Glutamatergic neuron (in vitro differentiated cells): ENCODE data around the gene SFXN1. TPM values are rescaled to one million over a fixed set of nuclear protein-coding genes. Genes with fewer than 3 reads are reported as not detected.

Source experiments
- DNase-seq: peaks from one replicate; pipeline ENCODE4 v3.0.0; 2022
- H3K27ac Mint-ChIP-seq: one replicate; pipeline ENCODE4 v1.8.0; 2020; ENCODE audit warnings: mild to moderate bottlenecking, mixed read lengths, inconsistent platforms; ENCODE audit not compliant: unreplicated experiment
- H3K27me3 Mint-ChIP-seq: one replicate; pipeline ENCODE4 v1.8.0; 2020; ENCODE audit warnings: mild to moderate bottlenecking, moderate library complexity, mixed read lengths, inconsistent platforms; ENCODE audit not compliant: unreplicated experiment
- H3K36me3 Mint-ChIP-seq: one replicate; pipeline ENCODE4 v1.8.0; 2020; ENCODE audit warnings: mild to moderate bottlenecking, mixed read lengths, inconsistent platforms; ENCODE audit not compliant: unreplicated experiment
- H3K4me1 Mint-ChIP-seq: one replicate; pipeline ENCODE4 v1.8.0; 2020; ENCODE audit warnings: mild to moderate bottlenecking, low read depth, mixed read lengths, inconsistent platforms; ENCODE audit not compliant: unreplicated experiment
- H3K4me3 Mint-ChIP-seq: one replicate; pipeline ENCODE4 v1.8.0; 2020; ENCODE audit warnings: mild to moderate bottlenecking, mixed read lengths, inconsistent platforms; ENCODE audit not compliant: unreplicated experiment
- H3K9me3 Mint-ChIP-seq: one replicate; pipeline ENCODE4 v1.8.0; 2020; ENCODE audit warnings: mild to moderate bottlenecking, moderate library complexity, mixed read lengths, inconsistent platforms; ENCODE audit not compliant: unreplicated experiment
- total RNA-seq: library from RNA; stranded (reverse); fragmentation: NEBNext Ultra II Directional; extraction: Animal tissue kit (Norgen Biotek cat#: 25700); gene quantifications from one replicate; pipeline ENCODE4 v1.2.1, GENCODE V29; 2021; ENCODE audit not compliant: unreplicated experiment
- TF ChIP-seq, protein P1 (sequence below): fragments of 200-600 bp; sonication (generic); IDR thresholded peaks from one replicate; pipeline ENCODE4 v1.5.0; 2021; ENCODE audit not compliant: partially characterized antibody, unreplicated experiment

The SFXN1 gene
- total RNA-seq, 1 donor from 2014 or later, result 67.7 TPM

DNA sequence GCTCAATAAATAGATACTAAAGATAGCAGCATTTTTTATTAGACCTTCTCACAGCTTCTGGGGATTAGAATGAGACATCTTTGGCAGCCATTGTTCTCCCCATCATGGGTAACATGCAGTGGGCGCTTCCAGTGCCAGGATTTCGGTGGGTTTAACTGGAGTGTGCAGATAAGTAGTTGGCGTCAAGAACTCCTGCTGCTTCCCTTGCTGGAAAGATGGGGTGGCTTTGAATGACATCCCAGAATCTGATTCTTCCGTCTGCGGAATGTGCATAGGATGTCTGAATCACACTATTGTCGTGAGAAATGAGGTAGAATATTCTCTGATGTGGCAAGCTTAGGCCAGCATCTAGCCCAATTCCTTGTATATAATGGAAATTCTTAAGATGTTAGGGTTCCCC is 7.3 kb downstream of the SFXN1 start:
- Mint-ChIP-seq H3K9me3 (no peaks in the 10 kb centered on the region), H3K27me3 (no peaks in the 10 kb centered on the region), H3K27ac (no peak overlapping the region), H3K4me1 (peaks cover under 1% of the 10 kb centered on the region), H3K4me3 (no peak overlapping the region), H3K36me3 (peaks cover 5% of the 10 kb centered on the region)
- TF ChIP-seq, protein P1, sequence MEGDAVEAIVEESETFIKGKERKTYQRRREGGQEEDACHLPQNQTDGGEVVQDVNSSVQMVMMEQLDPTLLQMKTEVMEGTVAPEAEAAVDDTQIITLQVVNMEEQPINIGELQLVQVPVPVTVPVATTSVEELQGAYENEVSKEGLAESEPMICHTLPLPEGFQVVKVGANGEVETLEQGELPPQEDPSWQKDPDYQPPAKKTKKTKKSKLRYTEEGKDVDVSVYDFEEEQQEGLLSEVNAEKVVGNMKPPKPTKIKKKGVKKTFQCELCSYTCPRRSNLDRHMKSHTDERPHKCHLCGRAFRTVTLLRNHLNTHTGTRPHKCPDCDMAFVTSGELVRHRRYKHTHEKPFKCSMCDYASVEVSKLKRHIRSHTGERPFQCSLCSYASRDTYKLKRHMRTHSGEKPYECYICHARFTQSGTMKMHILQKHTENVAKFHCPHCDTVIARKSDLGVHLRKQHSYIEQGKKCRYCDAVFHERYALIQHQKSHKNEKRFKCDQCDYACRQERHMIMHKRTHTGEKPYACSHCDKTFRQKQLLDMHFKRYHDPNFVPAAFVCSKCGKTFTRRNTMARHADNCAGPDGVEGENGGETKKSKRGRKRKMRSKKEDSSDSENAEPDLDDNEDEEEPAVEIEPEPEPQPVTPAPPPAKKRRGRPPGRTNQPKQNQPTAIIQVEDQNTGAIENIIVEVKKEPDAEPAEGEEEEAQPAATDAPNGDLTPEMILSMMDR, result no peak
- DNase-seq, result no peak

DNA sequence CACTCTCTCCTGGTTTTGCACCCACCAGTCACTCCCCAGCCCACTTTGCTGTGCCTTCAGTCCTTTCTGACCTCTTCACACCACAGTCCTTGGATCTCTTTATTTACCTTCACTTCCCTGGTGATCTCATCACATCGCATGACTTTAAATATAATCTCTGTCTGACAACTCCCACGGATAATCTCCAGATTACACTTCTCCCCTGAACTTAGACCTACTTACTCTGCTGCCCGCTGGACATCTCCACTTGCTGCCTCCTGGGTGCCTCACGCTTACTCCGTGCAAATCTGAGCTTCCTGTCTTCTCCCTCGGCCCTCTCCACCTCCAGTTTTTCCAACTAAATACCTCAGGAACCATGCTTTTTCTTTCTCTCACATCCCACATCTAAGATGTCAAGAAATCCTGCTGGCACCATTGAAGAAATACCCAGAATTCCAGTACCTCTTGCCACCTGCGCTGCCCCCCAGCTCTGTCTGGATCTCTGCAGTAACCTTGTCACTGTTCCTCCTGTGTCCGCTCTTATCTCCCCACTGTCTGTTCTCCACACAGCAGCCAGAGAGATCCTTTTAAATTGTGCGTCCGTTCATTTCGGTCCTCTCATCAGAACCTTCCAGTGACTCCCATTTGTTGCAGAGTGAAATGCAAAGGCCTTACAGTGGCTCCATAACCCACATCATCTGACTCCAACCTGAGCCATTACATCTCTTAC is 9.3 kb downstream of the SFXN1 start:
- no peak for DNase-seq
- no peaks in the 10 kb centered on the region for H3K27me3 Mint-ChIP-seq
- TF ChIP-seq, protein P1, result no peak
- no peak overlapping the region for H3K4me3 Mint-ChIP-seq
- no peaks in the 10 kb centered on the region for H3K4me1 Mint-ChIP-seq
- H3K9me3 Mint-ChIP-seq, result no peaks in the 10 kb centered on the region
- H3K27ac Mint-ChIP-seq, result no peak overlapping the region
- peaks cover 5% of the 10 kb centered on the region for H3K36me3 Mint-ChIP-seq

DNA sequence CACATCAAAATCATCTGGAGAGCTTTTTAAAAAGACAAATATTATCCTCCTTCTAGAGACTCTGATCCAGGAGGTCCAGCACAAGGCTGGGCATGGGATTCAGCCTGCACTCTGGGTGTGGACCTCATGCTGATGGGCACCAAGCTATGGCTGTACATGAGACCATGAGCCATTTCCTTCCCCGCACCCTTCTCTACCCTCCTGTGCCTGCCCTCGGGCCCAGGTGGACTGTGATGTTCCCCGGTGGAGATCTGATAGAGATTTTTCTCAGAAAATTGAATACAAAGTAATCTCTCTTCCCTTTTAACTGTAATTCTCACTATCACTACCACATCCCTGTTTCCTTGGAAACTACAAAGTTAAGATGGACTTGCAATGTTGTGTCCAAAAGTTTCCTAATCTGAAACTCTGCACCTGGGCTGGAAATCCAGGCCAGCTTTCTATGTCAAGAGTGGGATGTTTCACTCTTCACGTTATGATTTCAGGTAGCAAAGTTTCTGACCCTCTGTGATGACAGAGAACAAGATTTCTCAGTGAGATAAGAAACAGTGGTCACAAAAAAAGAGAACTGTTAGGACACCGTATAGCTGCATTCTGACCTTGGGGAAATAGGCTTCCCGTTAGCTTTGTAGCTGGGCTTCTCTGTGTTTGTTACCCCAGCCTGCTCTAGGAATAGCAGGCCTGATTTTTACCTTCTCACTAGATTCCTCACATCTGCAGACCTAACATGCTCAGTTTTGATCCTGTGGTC is 11.5 kb downstream of the SFXN1 start:
- Mint-ChIP-seq H3K9me3 (no peaks in the 10 kb centered on the region), H3K27me3 (no peaks in the 10 kb centered on the region), H3K27ac (no peak overlapping the region), H3K36me3 (peaks cover 5% of the 10 kb centered on the region), H3K4me3 (no peak overlapping the region), H3K4me1 (no peaks in the 10 kb centered on the region)
- no peak for DNase-seq
- TF ChIP-seq, protein P1, result no peak

DNA sequence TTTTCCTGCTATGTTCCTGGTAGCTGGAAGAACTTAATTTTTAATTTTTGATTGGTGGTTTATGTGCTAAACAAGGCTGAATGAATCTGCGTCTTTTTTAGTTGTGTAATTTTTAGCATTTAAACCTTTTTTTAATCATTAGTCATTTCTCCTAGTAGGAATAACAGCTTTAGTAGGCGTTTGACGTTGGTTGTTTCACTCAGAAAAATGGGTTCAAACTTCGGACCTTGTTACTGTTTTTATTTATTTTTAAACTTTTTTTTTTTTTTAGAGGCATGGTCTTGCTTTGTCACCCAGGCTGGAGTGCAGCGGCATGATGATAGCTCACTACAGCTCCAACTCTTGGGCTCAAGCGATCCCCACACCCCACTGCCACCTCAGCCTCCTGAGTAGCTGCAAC is 12.9 kb downstream of the SFXN1 start:
- no peaks in the 10 kb centered on the region for H3K9me3 Mint-ChIP-seq
- no peaks in the 10 kb centered on the region for H3K4me1 Mint-ChIP-seq
- H3K27me3 Mint-ChIP-seq, result no peaks in the 10 kb centered on the region
- TF ChIP-seq, protein P1, result no peak
- no peak overlapping the region for H3K4me3 Mint-ChIP-seq
- DNase-seq, result no peak
- H3K27ac Mint-ChIP-seq, result no peak overlapping the region
- H3K36me3 Mint-ChIP-seq, result peaks cover 5% of the 10 kb centered on the region

DNA sequence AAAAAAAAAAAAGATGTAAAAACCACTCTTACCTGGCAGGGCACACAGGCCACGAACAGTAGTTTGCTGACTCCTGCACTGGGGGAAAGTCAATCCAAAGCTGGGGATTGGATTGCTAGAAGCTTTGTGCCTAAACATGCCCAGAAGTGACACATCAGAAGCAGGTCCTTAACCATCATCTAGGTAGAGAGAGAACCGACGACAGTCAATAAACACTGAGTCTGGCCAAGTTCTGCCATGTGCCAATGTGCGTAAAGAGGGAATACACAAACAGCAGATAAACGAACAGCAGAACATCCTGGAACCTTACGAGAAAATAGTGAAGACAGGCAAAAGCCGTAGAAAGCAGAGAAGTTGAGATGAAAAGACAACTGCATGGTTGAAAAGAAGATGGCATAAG is 14.9 kb downstream of the SFXN1 start:
- H3K4me3 Mint-ChIP-seq, result no peak overlapping the region
- DNase-seq, result no peak
- H3K9me3 Mint-ChIP-seq, result no peaks in the 10 kb centered on the region
- peaks cover 5% of the 10 kb centered on the region for H3K36me3 Mint-ChIP-seq
- TF ChIP-seq, protein P1, result no peak
- no peaks in the 10 kb centered on the region for H3K4me1 Mint-ChIP-seq
- no peaks in the 10 kb centered on the region for H3K27me3 Mint-ChIP-seq
- no peak overlapping the region for H3K27ac Mint-ChIP-seq
